Measurements from ENCODE around the gene ZP4.

ZP4 gene

GRCh38 chr1:237878406-237878805 lies 12.3 kb downstream of the ZP4 start:
- Histone ChIP-seq H3K9ac (ENCODE audit: low read depth, low read length) (no peak overlapping the region), H3K4me1 (ENCODE audit: insufficient read depth, low read length) (peaks cover 9% of the 10 kb centered on the region), H3K4me3 (ENCODE audit: low read length) (no peak overlapping the region), H3K9me3 (ENCODE audit: insufficient read depth, low read depth, low read length) (no peaks in the 10 kb centered on the region), H3K27me3 (ENCODE audit: insufficient read depth, low read length) (no peaks in the 10 kb centered on the region), H3K27ac (ENCODE audit: low read depth, low read length) (no peak overlapping the region), H3K36me3 (ENCODE audit: insufficient read depth, low read length) (no peaks in the 10 kb centered on the region)
- WGBS: no CpG with 5 or more reads among the region's 1 CpG

GRCh38 chr1:237877631-237878030 lies 13.1 kb downstream of the ZP4 start:
- Histone ChIP-seq H3K4me3 (ENCODE audit: low read length) (no peak overlapping the region), H3K9me3 (ENCODE audit: insufficient read depth, low read depth, low read length) (no peaks in the 10 kb centered on the region), H3K27me3 (ENCODE audit: insufficient read depth, low read length) (no peaks in the 10 kb centered on the region), H3K36me3 (ENCODE audit: insufficient read depth, low read length) (no peaks in the 10 kb centered on the region), H3K27ac (ENCODE audit: low read depth, low read length) (no peak overlapping the region), H3K9ac (ENCODE audit: low read depth, low read length) (no peak overlapping the region), H3K4me1 (ENCODE audit: insufficient read depth, low read length) (peaks cover 15% of the 10 kb centered on the region)
- 75% methylated on average over 4 of the region's 4 CpGs for WGBS

GRCh38 chr1:237875291-237875690 lies 15.4 kb downstream of the ZP4 start:
- no peak overlapping the region for H3K27ac ChIP-seq (ENCODE audit: low read depth, low read length)

GRCh38 chr1:237873487-237874211 lies 17.1 kb downstream of the ZP4 start:
- Histone ChIP-seq H3K9me3 (ENCODE audit: insufficient read depth, low read depth, low read length) (no peaks in the 10 kb centered on the region), H3K9ac (ENCODE audit: low read depth, low read length) (no peak overlapping the region), H3K27me3 (ENCODE audit: insufficient read depth, low read length) (no peaks in the 10 kb centered on the region), H3K27ac (ENCODE audit: low read depth, low read length) (no peak overlapping the region), H3K4me3 (ENCODE audit: low read length) (no peak overlapping the region), H3K4me1 (ENCODE audit: insufficient read depth, low read length) (peaks cover 15% of the 10 kb centered on the region), H3K36me3 (ENCODE audit: insufficient read depth, low read length) (no peaks in the 10 kb centered on the region)
- 53% methylated on average over 4 of the region's 4 CpGs for WGBS

More at GRCh38 chr1:237875291-237875690, 15.4 kb downstream of the ZP4 start:
- no peaks in the 10 kb centered on the region for H3K9me3 ChIP-seq (ENCODE audit: insufficient read depth, low read depth, low read length)
- no peaks in the 10 kb centered on the region for H3K36me3 ChIP-seq (ENCODE audit: insufficient read depth, low read length)
- no peaks in the 10 kb centered on the region for H3K27me3 ChIP-seq (ENCODE audit: insufficient read depth, low read length)
- H3K4me1 ChIP-seq (ENCODE audit: insufficient read depth, low read length): peaks cover 15% of the 10 kb centered on the region
- no peak overlapping the region for H3K4me3 ChIP-seq (ENCODE audit: low read length)
- H3K9ac ChIP-seq (ENCODE audit: low read depth, low read length): no peak overlapping the region
- WGBS: 97% methylated on average over 7 of the region's 8 CpGs

GRCh38 chr1:237868817-237869600 lies 21.7 kb downstream of the ZP4 start:
- Histone ChIP-seq H3K4me3 (ENCODE audit: low read length) (no peak overlapping the region), H3K4me1 (ENCODE audit: insufficient read depth, low read length) (peaks cover 25% of the 10 kb centered on the region), H3K9ac (ENCODE audit: low read depth, low read length) (no peak overlapping the region), H3K27me3 (ENCODE audit: insufficient read depth, low read length) (peaks cover 9% of the 10 kb centered on the region), H3K9me3 (ENCODE audit: insufficient read depth, low read depth, low read length) (no peaks in the 10 kb centered on the region), H3K36me3 (ENCODE audit: insufficient read depth, low read length) (no peaks in the 10 kb centered on the region), H3K27ac (ENCODE audit: low read depth, low read length) (no peak overlapping the region)
- WGBS: 94% methylated on average over 4 of the region's 4 CpGs

- no peak overlapping the region for H3K4me3 ChIP-seq (ENCODE audit: low read length)
- H3K27me3 ChIP-seq (ENCODE audit: insufficient read depth, low read length): peaks cover 9% of the 10 kb centered on the region
- WGBS: 47% methylated on average over 1 of the region's 1 CpG
- H3K9me3 ChIP-seq (ENCODE audit: insufficient read depth, low read depth, low read length): no peaks in the 10 kb centered on the region
- no peaks in the 10 kb centered on the region for H3K36me3 ChIP-seq (ENCODE audit: insufficient read depth, low read length)
- no peak overlapping the region; the same call in 1 of the 2 replicates for H3K27ac ChIP-seq (ENCODE audit: low read depth, low read length)
- H3K4me1 ChIP-seq (ENCODE audit: insufficient read depth, low read length): peaks cover 13% of the 10 kb centered on the region; the same call in 1 of the 2 replicates
- no peak overlapping the region for H3K9ac ChIP-seq (ENCODE audit: low read depth, low read length)
These were observed 23.3 kb downstream of the ZP4 start for GRCh38 chr1:237867380-237867888.

- H3K36me3 ChIP-seq (ENCODE audit: insufficient read depth, low read length): no peaks in the 10 kb centered on the region
- no peak overlapping the region for H3K27ac ChIP-seq (ENCODE audit: low read depth, low read length)
- peaks cover 9% of the 10 kb centered on the region for H3K27me3 ChIP-seq (ENCODE audit: insufficient read depth, low read length)
- no peak overlapping the region for H3K4me3 ChIP-seq (ENCODE audit: low read length)
- no peaks in the 10 kb centered on the region for H3K9me3 ChIP-seq (ENCODE audit: insufficient read depth, low read depth, low read length)
- no peak overlapping the region for H3K9ac ChIP-seq (ENCODE audit: low read depth, low read length)
- H3K4me1 ChIP-seq (ENCODE audit: insufficient read depth, low read length): peaks cover 13% of the 10 kb centered on the region; the same call in 1 of the 2 replicates
- whole genome bisulfite sequencing: 33% methylated on average over 25 of the region's 25 CpGs
These were observed 26.1 kb downstream of the ZP4 start for GRCh38 chr1:237864338-237865244.

- H3K4me1 ChIP-seq (ENCODE audit: insufficient read depth, low read length): peaks cover 21% of the 10 kb centered on the region
- no peaks in the 10 kb centered on the region for H3K9me3 ChIP-seq (ENCODE audit: insufficient read depth, low read depth, low read length)
- H3K9ac ChIP-seq (ENCODE audit: low read depth, low read length): no peak overlapping the region
- WGBS: 96% methylated on average over 2 of the region's 2 CpGs
- H3K36me3 ChIP-seq (ENCODE audit: insufficient read depth, low read length): no peaks in the 10 kb centered on the region
- H3K27ac ChIP-seq (ENCODE audit: low read depth, low read length): no peak overlapping the region
- H3K27me3 ChIP-seq (ENCODE audit: insufficient read depth, low read length): peaks cover 9% of the 10 kb centered on the region
- H3K4me3 ChIP-seq (ENCODE audit: low read length): no peak overlapping the region
These were observed 27.5 kb downstream of the ZP4 start for GRCh38 chr1:237863234-237863633.

- no peak overlapping the region for H3K27ac ChIP-seq (ENCODE audit: low read depth, low read length)
- WGBS: 98% methylated on average over 7 of the region's 8 CpGs
- no peaks in the 10 kb centered on the region for H3K9me3 ChIP-seq (ENCODE audit: insufficient read depth, low read depth, low read length)
- peaks cover 11% of the 10 kb centered on the region; the same call in 1 of the 2 replicates for H3K4me1 ChIP-seq (ENCODE audit: insufficient read depth, low read length)
- H3K9ac ChIP-seq (ENCODE audit: low read depth, low read length): no peak overlapping the region
- H3K27me3 ChIP-seq (ENCODE audit: insufficient read depth, low read length): peaks cover 9% of the 10 kb centered on the region
- H3K36me3 ChIP-seq (ENCODE audit: insufficient read depth, low read length): no peaks in the 10 kb centered on the region
- H3K4me3 ChIP-seq (ENCODE audit: low read length): no peak overlapping the region
These were observed 28.8 kb downstream of the ZP4 start for GRCh38 chr1:237861944-237862343.

- Histone ChIP-seq H3K4me1 (ENCODE audit: insufficient read depth, low read length) (peaks cover 7% of the 10 kb centered on the region), H3K9me3 (ENCODE audit: insufficient read depth, low read depth, low read length) (0 out of 2 replicates have a peak, but pooled peaks cover 3% of the 10 kb centered on the region), H3K27me3 (ENCODE audit: insufficient read depth, low read length) (no peaks in the 10 kb centered on the region), H3K36me3 (ENCODE audit: insufficient read depth, low read length) (no peaks in the 10 kb centered on the region), H3K27ac (ENCODE audit: low read depth, low read length) (no peak overlapping the region), H3K9ac (ENCODE audit: low read depth, low read length) (no peak overlapping the region), H3K4me3 (ENCODE audit: low read length) (no peak overlapping the region)
- 87% methylated on average over 4 of the region's 4 CpGs for WGBS
These were observed 31.7 kb downstream of the ZP4 start for GRCh38 chr1:237858992-237859391.

Data from HUES64 (cell line).